ENCODE results near the gene TP53RK.
A peak's percentile ranks its signal among the peaks of the same experiment; 100 is the strongest.

TP53RK gene

DNA sequence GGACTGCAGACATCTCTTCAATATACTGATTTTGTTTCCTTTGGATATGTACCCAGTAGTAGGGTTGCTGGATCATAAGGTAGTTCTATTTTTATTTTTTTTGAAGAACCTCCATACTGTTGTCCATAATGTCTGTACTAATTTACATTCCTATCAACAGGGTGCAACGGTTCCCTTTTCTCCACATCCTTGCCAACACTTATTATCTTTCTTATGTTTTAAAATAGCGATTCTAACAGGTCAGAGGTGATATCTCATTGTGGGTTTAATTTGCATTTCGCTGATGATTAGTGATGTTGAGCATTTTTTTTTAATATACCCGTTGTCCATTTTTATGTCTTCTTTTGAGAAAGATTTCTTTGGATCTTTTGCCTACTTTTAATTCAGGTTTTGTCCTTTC, 2.0 kb upstream of the TP53RK start (continued):
- TF ChIP-seq, protein P1, sequence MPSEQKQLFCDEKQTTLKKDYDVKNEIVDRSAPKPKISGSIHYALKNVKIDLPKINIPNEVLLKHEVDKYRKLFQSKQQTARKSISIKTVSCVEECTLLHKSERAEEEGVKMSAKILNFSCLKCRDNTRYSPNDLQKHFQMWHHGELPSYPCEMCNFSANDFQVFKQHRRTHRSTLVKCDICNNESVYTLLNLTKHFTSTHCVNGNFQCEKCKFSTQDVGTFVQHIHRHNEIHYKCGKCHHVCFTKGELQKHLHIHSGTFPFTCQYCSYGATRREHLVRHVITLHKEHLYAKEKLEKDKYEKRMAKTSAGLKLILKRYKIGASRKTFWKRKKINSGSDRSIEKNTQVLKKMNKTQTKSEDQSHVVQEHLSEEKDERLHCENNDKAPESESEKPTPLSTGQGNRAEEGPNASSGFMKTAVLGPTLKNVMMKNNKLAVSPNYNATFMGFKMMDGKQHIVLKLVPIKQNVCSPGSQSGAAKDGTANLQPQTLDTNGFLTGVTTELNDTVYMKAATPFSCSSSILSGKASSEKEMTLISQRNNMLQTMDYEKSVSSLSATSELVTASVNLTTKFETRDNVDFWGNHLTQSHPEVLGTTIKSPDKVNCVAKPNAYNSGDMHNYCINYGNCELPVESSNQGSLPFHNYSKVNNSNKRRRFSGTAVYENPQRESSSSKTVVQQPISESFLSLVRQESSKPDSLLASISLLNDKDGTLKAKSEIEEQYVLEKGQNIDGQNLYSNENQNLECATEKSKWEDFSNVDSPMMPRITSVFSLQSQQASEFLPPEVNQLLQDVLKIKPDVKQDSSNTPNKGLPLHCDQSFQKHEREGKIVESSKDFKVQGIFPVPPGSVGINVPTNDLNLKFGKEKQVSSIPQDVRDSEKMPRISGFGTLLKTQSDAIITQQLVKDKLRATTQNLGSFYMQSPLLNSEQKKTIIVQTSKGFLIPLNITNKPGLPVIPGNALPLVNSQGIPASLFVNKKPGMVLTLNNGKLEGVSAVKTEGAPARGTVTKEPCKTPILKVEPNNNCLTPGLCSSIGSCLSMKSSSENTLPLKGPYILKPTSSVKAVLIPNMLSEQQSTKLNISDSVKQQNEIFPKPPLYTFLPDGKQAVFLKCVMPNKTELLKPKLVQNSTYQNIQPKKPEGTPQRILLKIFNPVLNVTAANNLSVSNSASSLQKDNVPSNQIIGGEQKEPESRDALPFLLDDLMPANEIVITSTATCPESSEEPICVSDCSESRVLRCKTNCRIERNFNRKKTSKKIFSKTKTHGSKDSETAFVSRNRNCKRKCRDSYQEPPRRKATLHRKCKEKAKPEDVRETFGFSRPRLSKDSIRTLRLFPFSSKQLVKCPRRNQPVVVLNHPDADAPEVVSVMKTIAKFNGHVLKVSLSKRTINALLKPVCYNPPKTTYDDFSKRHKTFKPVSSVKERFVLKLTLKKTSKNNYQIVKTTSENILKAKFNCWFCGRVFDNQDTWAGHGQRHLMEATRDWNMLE (tag by site-specific recombination; conservative IDR thresholded peaks at IDR 0.05; ENCODE audit: low read depth), result no peak

DNA sequence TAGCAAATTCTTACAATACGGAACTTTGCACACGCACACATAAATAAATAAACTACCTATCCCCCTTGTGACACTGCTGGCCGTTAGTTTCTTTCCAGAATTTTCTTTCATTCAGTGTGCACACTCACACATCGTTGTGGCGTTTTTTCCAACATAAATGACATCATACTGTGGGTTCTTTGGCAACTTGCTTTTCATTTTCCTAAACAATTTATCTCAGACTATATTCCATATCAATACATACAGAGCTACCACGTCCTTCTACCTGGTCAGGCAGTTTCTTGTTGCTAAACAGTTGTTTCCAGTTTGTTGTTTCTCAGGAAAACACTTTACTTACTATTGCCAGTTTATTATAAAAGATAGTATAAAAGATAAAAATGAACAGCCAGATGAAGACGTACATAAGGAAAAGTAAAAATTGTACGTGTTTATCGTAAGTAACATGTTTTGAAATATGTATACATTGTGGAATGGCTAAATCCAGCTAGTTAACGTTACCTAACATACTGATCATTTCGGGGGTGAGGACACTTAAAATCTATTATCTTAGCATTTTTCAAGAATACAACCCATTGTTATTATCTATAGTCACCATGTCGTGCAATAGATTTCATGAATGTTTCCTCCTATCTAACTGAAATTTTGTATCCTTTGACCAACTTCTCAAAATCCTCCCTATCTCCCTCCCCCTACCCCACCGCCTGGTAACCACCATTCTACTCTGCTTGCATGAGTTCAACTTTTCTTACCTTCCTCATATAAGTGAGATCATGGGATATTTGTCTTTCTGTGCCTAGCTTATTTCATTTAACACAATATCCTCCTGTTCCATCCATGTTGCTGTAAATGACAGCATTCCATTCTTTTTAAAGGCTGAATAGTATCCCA, 1.2 kb upstream of the TP53RK start:
- no peaks in the 10 kb centered on the region for H3K9me3 ChIP-seq (ENCODE audit: control insufficient read depth, insufficient read depth, low read depth, low read length)
- ChIA-PET CTCF (interaction anchor here (0.6 to 1.8 kb wide), 6 partner anchors 9 to 497 kb away, joined by 3 to 7 read pairs (median 4); no protein-coding TSS in a partner anchor), POLR2A (interaction anchor here (1.0 to 1.6 kb wide), 3 partner anchors 12 to 284 kb away, joined by 3 to 6 read pairs (median 5); partner anchors contain the start of gene ELMO2)
- H3K4me1 ChIP-seq (ENCODE audit: control insufficient read depth, insufficient read depth, low read length), result no peaks in the 10 kb centered on the region
- H3K36me3 ChIP-seq (ENCODE audit: control insufficient read depth in 2 of 2, insufficient read depth in 1 of 2, low read length in 2 of 2), result peaks cover 0 to 17% of the 10 kb centered on the region in 2 experiments; a peak in 1 of 3 replicates
- peak; percentile 43; the same call in 1 of the 2 replicates for TF ChIP-seq ZBTB21 (tag by site-specific recombination; IDR thresholded peaks at IDR 0.05)
- TF ChIP-seq ZNF266 (tag by site-specific recombination; IDR thresholded peaks at IDR 0.05; ENCODE audit: low read depth), result no peak
- peak; percentile 57; the same call in 1 of the 2 replicates for TF ChIP-seq ZNF600 (tag by site-specific recombination; IDR thresholded peaks at IDR 0.05)
- TF ChIP-seq, protein P2, sequence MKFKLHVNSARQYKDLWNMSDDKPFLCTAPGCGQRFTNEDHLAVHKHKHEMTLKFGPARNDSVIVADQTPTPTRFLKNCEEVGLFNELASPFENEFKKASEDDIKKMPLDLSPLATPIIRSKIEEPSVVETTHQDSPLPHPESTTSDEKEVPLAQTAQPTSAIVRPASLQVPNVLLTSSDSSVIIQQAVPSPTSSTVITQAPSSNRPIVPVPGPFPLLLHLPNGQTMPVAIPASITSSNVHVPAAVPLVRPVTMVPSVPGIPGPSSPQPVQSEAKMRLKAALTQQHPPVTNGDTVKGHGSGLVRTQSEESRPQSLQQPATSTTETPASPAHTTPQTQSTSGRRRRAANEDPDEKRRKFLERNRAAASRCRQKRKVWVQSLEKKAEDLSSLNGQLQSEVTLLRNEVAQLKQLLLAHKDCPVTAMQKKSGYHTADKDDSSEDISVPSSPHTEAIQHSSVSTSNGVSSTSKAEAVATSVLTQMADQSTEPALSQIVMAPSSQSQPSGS (tag by site-specific recombination; IDR thresholded peaks at IDR 0.05; ENCODE audit: low read depth), result peak; percentile 71
- TF ChIP-seq ZNF335 (tag by site-specific recombination; conservative IDR thresholded peaks at IDR 0.05), result peak; percentile 58; the same call in 1 of the 2 replicates
- TF ChIP-seq, protein P3, sequence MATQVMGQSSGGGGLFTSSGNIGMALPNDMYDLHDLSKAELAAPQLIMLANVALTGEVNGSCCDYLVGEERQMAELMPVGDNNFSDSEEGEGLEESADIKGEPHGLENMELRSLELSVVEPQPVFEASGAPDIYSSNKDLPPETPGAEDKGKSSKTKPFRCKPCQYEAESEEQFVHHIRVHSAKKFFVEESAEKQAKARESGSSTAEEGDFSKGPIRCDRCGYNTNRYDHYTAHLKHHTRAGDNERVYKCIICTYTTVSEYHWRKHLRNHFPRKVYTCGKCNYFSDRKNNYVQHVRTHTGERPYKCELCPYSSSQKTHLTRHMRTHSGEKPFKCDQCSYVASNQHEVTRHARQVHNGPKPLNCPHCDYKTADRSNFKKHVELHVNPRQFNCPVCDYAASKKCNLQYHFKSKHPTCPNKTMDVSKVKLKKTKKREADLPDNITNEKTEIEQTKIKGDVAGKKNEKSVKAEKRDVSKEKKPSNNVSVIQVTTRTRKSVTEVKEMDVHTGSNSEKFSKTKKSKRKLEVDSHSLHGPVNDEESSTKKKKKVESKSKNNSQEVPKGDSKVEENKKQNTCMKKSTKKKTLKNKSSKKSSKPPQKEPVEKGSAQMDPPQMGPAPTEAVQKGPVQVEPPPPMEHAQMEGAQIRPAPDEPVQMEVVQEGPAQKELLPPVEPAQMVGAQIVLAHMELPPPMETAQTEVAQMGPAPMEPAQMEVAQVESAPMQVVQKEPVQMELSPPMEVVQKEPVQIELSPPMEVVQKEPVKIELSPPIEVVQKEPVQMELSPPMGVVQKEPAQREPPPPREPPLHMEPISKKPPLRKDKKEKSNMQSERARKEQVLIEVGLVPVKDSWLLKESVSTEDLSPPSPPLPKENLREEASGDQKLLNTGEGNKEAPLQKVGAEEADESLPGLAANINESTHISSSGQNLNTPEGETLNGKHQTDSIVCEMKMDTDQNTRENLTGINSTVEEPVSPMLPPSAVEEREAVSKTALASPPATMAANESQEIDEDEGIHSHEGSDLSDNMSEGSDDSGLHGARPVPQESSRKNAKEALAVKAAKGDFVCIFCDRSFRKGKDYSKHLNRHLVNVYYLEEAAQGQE (tag by site-specific recombination; IDR thresholded peaks at IDR 0.05), result no peak
- no peak overlapping the region; the same call in 1 of the 2 replicates for H3K4me3 ChIP-seq (ENCODE audit: low read depth, low read length)
- H3K27ac ChIP-seq (ENCODE audit: extremely low read depth, low read depth, low read length), result no peak overlapping the region

DNA sequence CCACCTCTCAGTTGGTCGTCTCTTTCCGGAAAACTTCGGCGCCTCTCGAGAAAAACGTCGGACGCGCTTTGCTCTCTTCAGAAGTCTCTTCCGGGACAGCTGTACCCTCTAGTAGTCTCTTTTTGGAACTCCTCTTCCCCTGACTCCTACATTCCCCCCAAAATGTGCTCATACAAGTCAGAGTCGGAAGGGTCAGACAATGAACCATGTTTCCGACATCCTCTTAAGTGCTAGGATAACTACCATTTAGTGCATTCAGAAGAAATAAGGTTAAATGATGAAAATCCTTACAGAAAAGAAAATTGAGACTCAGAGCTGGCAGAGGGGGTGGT, 476 bp upstream of the TP53RK start:
- ChIA-PET POLR2A (interaction anchor here (0.6 to 1.6 kb wide), 5 partner anchors 13 to 326 kb away, joined by 3 to 6 read pairs (median 4); partner anchors contain the start of gene ELMO2), CTCF (interaction anchor here (0.6 to 1.8 kb wide), 6 partner anchors 8 to 131 kb away, joined by 3 to 7 read pairs (median 5); no protein-coding TSS in a partner anchor)
- no peak overlapping the region for H3K27ac ChIP-seq (ENCODE audit: extremely low read depth, low read depth, low read length)
- no peaks in the 10 kb centered on the region for H3K9me3 ChIP-seq (ENCODE audit: control insufficient read depth, insufficient read depth, low read depth, low read length)
- peaks cover 0 to 25% of the 10 kb centered on the region in 2 experiments; a peak in 1 of 3 replicates for H3K36me3 ChIP-seq (ENCODE audit: control insufficient read depth in 2 of 2, insufficient read depth in 1 of 2, low read length in 2 of 2)
- no peaks in the 10 kb centered on the region for H3K4me1 ChIP-seq (ENCODE audit: control insufficient read depth, insufficient read depth, low read length)
- H3K4me3 ChIP-seq (ENCODE audit: low read depth, low read length), result peak overlapping the region; percentile 45
- TF ChIP-seq ZNF341 (tag by site-specific recombination; IDR thresholded peaks at IDR 0.05; ENCODE audit: low read depth) (peak; percentile 64), ZFP3 (tag by site-specific recombination; IDR thresholded peaks at IDR 0.05; ENCODE audit: low read depth) (no peak), ZNF558 (tag by site-specific recombination; IDR thresholded peaks at IDR 0.05) (no peak), ZNF221 (tag by site-specific recombination; IDR thresholded peaks at IDR 0.05; ENCODE audit: borderline replicate concordance) (no peak), ZNF112 (tag by site-specific recombination; IDR thresholded peaks at IDR 0.05) (no peak), ZFP69B (tag by site-specific recombination; IDR thresholded peaks at IDR 0.05) (peak; percentile 83), ZBTB17 (tag by site-specific recombination; IDR thresholded peaks at IDR 0.05) (no peak), SETDB1 (IDR thresholded peaks at IDR 0.05; ENCODE audit: insufficient read length, low read length) (no peak), ZNF629 (tag by site-specific recombination; IDR thresholded peaks at IDR 0.05) (no peak), ZNF394 (tag by site-specific recombination; IDR thresholded peaks at IDR 0.05; ENCODE audit: borderline replicate concordance) (no peak)
- TF ChIP-seq, protein P4, sequence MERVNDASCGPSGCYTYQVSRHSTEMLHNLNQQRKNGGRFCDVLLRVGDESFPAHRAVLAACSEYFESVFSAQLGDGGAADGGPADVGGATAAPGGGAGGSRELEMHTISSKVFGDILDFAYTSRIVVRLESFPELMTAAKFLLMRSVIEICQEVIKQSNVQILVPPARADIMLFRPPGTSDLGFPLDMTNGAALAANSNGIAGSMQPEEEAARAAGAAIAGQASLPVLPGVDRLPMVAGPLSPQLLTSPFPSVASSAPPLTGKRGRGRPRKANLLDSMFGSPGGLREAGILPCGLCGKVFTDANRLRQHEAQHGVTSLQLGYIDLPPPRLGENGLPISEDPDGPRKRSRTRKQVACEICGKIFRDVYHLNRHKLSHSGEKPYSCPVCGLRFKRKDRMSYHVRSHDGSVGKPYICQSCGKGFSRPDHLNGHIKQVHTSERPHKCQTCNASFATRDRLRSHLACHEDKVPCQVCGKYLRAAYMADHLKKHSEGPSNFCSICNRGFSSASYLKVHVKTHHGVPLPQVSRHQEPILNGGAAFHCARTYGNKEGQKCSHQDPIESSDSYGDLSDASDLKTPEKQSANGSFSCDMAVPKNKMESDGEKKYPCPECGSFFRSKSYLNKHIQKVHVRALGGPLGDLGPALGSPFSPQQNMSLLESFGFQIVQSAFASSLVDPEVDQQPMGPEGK (tag by site-specific recombination; IDR thresholded peaks at IDR 0.05), result peak; percentile 44
